Cardiac fibroblast (primary cell): ENCODE data around the gene RAP1GAP2.

Experiments
- DNase-seq, 2 donors: peaks; one replicate each; pipeline versions ENCODE4 v3.0.0 to v3.0.0-alpha.2; 2010; ENCODE audit warnings: low read depth in 2 of 2
- H3K4me3 ChIP-seq, 2 donors: replicated peaks in 1 of 2; 1 replicate in 1 of 2; 2 replicates in 1 of 2; pipeline ENCODE4 v1.5.1; 2011; ENCODE audit warnings: low read depth in 2 of 2, low read length in 2 of 2, mild to moderate bottlenecking in 2 of 2, moderate library complexity in 1 of 2
- TF ChIP-seq, protein P1 (sequence below): IDR thresholded peaks from one replicate; pipeline ENCODE4 v1.5.1; 2011; ENCODE audit warnings: low read depth, mild to moderate bottlenecking, low read length, inconsistent platforms

The RAP1GAP2 gene

DNA sequence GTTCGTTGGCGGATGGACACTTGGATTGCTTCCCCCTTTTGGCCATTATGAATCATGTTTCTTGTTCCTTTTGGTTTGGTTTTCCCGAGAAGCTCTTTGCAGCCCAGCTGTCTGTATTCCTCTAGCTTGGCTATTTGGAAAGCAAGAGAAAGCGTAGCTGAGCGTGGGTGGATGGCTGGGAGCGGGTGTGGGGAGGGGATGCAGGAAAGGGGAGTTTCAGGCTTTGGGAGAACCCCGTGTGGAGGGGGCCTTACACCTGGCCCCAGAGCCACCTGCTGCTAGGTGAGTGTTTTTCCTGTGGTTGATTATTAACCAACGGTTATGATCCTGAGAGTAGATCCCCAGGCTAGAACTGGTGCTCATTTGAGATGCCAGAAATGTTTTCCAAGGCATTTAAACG is 103.7 kb downstream of the RAP1GAP2 start:
- TF ChIP-seq, protein P1, sequence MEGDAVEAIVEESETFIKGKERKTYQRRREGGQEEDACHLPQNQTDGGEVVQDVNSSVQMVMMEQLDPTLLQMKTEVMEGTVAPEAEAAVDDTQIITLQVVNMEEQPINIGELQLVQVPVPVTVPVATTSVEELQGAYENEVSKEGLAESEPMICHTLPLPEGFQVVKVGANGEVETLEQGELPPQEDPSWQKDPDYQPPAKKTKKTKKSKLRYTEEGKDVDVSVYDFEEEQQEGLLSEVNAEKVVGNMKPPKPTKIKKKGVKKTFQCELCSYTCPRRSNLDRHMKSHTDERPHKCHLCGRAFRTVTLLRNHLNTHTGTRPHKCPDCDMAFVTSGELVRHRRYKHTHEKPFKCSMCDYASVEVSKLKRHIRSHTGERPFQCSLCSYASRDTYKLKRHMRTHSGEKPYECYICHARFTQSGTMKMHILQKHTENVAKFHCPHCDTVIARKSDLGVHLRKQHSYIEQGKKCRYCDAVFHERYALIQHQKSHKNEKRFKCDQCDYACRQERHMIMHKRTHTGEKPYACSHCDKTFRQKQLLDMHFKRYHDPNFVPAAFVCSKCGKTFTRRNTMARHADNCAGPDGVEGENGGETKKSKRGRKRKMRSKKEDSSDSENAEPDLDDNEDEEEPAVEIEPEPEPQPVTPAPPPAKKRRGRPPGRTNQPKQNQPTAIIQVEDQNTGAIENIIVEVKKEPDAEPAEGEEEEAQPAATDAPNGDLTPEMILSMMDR, result no peak
- no peak overlapping the region for H3K4me3 ChIP-seq
- no peak for DNase-seq

- DNase-seq, result no peak
- TF ChIP-seq, protein P1, result no peak
- H3K4me3 ChIP-seq, result no peak overlapping the region
Observed at GRCh38 chr17:2900842-2901241, 104.6 kb downstream of the RAP1GAP2 start.

DNA sequence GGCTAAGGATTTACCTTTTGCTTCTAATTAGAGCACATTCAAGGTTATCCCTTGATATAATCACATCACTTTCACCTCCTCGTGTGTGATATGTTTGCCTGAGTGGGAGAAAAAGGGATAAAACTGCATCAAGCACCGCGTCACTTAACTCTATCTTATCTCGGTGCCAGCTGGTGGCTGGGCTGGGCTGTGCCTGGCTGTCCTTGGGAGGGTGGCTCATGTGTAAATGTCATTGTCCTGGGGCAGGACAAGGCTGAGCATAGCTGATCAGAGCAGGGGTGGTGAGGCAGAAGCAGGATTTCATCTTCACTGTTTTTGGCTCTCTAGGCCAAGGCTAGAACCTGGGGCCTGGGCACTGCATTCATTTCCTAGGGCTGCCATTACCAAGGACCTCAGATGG is 105.3 kb downstream of the RAP1GAP2 start:
- TF ChIP-seq, protein P1, result no peak
- H3K4me3 ChIP-seq, result no peak overlapping the region
- no peak for DNase-seq

DNA sequence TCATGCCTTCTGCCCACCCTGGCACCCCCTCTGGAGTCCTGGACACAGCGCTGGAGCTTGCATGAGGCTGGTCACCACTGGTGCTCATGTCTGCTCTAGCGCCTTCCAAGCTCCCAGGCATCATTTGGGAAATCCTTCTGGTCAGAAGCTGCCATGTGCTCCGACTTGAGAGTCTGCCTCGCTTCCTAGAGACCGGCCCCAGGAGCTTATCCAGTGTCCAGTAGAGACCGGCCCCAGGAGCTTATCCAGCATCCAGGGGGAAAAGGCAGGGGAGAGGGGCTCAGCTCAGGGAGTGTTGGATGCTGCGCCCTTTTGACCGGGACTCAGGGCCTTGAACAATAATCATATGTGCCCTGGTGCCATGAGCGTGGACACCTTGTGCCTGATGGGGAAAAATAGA is 106.3 kb downstream of the RAP1GAP2 start:
- DNase-seq, result no peak
- TF ChIP-seq, protein P1, result no peak
- no peak overlapping the region for H3K4me3 ChIP-seq

GRCh38 chr17:2903193-2903974 is 107.1 kb downstream of the RAP1GAP2 start:
- no peak overlapping the region for H3K4me3 ChIP-seq
- TF ChIP-seq, protein P1, result no peak
- no peak for DNase-seq

DNA sequence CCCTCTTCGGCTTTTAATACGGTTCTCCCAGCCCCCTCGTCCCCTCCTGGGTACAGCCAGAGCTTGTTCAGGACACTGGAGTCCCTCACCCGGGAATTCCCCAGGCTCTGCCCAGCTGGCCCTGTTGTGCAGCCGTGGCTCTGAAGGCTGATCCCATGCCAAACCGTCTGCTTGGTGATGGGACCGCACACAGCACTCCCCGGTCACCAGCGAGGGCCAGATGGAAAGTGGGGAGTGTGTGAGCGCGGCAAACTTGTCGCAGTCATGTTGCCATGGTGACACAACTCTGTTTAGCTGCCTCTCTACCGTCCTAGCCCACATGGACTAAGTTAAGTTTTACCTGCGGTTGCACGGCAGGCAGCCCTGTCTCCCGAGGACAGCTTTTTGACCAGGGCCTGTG is 107.9 kb downstream of the RAP1GAP2 start:
- DNase-seq, result peak; percentile 11 to 12
- TF ChIP-seq, protein P1, result no peak

GRCh38 chr17:2905269-2905668 is 109.0 kb downstream of the RAP1GAP2 start:
- H3K4me3 ChIP-seq, result no peak overlapping the region
- no peak for DNase-seq
- TF ChIP-seq, protein P1, result no peak

More for the DNA sequence above, 107.9 kb downstream of the RAP1GAP2 start:
- no peak overlapping the region for H3K4me3 ChIP-seq
